GDM1 (cell line): ENCODE measurements around the gene PPP1R16B.

Experiments
- DNase-seq: peaks from one replicate; lab custom pipeline; 2025; lab: John Stamatoyannopoulos, UW

Gene PPP1R16B

DNA sequence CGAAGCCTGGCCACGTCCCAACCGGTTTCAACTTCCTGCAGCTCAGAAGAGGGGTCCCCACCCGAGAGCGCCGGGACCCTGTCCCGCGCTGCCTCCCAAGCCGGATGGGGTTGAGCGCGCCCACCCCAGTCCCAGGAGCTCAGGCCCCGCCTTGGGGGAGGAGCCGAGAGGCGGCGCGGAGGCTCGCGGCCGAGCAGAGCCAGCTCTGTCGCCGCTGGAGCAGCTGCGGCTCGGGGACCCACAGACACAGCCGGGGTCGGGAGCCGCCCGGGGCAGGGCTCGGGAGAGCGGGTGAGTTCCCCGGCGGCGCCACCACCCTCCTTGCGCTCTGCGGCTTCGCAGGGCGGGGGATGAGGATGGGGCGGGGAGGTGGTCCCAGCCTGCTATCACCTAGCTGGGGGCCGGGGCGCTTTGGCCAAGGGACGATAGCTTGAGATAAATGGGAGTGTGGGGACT is at the start of gene PPP1R16B:
TSS of gene PPP1R16B (plus strand) at position 196 of the 456 bp plus-strand sequence. CDS start 30,229 bp downstream, outside the sequence.
- peak; percentile 76 for DNase-seq

DNA sequence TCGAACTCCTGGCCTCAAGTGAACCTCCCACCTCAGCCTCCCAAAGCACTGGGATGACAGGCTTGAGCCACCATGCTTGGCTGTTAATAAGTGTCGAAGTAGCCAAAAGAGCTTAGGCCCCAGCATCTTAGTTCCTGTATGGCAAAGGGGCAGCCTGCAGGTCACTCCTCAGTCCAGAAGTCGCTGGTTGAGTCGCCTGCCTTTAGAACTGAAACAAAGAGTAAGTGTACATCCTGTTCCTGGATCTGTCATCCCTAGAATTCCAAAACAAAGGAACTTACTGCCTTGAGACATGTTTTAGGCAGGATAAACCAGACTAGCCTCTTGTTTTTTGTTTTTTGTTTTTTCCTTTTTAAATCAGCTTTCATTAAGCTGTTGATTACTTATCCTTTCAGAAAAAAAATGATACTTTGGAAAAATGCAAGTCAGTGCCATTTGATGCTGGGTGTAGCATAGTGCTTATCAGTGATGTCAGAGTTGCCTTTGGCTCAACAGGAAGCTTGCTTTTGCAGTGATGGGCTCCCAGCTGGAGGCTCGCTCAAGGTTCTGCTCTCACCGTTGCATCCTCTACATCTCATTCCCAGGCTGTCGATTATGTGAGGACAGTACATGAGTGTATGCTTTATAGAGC is 48.2 kb upstream of the PPP1R16B start:
- no peak for DNase-seq

DNA sequence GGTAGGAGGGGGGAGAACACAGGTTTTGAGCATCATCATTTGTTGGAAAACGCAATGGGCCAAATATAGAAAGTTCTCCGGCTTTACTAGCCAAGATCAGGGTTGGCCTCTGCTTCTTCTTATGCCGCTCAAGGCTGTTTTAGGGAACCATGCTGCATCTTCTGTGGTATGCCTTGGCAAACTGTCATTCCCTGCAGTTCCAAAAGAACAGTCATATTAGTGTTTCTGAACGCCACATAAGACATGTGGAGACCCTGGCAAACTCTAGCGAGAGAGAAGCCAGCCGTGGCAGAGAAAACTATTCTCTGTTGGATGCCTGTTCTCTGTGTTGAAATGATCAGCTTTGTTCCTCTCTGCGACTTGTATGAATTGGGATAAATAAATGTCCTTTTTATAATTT is 46.4 kb upstream of the PPP1R16B start:
- DNase-seq: no peak

DNA sequence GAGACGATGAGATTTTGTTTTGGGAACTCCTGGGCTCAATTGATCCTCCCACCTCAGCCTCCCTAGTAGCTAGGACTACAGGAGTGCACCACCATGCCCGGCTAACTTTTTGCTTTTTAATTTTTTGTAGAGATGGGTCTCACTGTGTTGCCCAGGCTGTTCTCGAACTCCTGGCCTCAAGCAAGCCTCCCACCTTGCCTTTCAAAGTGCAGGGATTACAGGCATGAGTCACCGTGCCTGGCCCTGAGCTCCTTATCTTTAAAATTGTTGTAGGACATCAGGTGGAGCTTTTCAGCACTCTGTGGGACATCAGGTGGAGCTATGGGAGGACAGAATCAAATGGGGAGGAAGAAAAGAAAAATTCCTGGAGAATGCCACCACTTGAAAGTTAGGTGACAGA is 44.5 kb upstream of the PPP1R16B start:
- no peak for DNase-seq

DNA sequence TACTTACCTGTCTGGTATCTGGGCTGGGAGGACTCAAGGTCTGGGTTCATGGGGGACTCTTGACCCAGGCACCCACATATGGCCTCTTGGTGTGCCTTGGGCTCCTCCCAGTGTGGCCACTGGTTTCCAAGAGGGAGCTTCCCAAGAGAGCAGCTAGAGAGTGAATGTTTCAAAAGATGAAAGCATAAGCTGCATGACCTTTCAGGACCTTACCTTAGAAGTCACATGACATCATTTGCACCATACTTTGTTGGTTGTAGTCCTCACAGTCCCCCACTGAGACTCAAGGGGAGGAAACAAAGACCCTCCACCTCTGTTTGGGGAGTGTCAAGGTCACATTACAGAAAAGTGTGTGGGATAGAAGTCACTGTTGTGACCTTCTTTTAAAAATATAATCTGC is 43.3 kb upstream of the PPP1R16B start:
- DNase-seq: no peak

DNA sequence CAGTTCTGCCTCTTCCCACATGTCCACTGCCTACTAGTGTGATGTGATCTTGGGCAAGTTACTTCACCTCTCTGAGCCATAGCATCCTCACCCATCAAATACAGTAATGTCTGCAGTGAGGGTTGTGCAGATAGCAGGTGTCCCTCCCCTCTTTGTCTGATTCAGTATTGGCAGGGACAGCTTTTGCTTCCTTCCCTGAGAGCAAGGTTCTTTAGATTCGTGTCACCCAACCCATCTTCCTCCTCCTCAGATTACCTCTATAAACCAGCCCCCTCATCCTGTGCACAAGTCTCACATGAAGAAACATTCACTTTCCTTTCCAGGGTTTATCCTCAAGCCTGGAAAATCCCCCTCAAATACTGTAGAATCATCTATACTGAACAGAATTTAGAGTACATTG is 41.9 kb upstream of the PPP1R16B start:
- no peak for DNase-seq

DNA sequence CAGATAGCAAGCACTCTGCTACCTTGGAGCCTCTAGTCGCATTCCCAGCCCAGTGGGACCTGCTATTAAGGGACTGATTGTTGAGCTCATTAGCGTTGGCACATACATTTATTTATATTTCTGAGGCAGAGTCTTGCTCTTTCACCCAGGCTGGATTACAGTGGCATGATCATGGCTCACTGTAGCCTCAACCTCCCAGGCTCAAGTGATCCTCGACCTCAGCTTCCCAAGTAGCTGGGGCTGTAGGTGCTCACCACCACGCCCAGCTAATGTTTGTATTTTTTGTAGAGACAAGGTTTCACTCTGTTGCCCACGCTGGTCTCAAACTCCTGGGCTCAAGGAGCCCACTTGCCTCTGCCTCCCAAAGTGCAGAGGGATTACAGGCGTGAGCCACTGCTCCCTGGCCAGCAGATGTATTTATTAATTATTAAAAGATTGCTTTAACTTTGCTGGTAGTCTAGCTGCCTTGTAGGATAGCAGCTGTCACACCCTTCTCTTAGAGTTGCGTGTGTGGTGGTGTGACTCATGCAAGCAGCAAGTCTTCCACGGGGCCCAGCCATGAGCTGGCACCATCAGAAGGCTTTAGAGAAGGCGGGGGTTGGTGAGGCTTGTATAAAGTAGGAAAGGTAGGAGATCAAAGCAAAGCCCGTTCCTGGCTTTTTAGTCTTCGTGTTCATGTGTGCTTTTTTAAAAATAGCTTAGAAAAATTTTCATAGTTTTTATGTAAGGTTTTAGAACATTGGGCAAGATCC is 40.8 kb upstream of the PPP1R16B start:
- DNase-seq: no peak

DNA sequence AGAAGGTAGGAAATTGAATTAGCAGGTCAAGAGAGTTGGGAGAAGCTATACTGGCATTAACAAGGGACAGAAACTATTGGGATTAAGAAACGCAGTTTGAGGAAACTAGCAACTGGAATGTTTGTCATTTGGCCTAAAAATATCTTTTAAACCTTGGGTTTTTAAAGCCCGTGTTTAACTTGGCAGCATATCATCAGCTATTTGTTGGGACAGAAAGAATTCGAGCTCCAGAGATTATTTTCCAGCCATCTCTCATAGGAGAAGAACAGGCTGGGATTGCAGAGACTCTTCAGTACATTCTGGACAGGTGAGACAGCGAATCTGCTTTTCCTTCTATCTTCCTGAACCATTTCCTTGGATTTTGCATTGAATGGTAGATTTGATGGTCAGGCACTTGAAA is 39.4 kb upstream of the PPP1R16B start:
- no peak for DNase-seq

DNA sequence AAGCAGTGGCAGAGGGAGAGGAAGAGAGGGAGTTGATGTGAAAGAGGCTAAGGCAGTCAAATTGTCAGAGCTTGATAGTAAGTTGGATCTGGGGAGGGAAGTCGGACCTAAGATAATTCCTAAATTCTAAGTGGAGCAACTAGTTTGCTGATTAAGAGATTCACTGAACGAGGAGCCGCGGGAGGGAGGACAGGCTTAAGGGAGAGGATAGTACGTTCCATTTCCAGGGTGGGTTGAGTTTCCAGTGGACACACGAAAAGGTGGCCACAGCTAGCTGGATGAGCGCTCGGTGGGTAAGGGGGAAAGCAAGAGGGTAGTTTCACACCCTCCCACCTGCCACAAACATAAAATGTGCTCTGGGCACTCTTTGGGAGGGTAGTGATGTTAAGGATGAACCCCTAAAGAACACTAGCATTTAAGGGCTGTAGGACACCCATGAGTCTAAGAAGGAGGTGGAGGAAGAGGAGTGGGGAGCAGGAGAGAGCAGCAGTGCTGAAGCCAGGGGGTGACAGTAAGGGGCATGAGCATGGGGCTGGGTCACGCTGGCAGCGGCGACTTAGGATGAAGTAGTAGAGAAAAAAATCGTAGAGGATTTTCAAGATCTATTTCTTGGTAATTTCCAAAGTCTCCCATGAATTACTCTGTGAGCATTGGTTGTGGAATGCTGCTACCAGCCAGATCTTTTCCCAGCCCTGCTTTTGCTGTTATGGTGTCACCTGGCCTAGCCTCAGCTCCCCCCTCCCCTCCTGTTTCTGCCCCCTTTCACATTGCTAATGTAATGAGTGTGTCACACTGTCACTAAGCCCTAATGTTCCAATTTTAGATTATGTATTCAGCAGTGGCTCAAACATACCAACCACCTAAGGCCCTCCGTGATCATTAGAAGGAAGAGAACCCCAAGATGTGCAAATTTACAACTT is 35.9 kb upstream of the PPP1R16B start:
- DNase-seq: no peak

DNA sequence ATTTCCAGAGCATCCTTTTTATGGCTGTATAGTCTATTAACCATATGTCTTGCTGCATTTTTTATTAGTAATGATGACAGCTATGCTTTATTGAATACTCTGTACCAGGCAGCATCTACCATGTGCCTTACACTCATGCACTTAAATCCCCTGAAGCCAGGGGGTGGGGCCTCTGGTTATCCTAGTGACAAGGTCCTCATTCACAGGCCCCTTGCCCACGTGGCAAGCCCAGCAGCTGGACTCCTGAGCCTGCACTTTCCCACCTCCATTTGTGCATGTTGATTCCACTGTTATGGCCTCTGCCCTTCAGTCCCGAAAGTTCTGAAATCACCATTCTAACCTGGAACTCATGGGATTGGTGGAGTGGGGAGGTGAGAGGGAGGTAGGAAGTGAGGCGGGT is 35.0 kb upstream of the PPP1R16B start:
- DNase-seq: no peak

DNA sequence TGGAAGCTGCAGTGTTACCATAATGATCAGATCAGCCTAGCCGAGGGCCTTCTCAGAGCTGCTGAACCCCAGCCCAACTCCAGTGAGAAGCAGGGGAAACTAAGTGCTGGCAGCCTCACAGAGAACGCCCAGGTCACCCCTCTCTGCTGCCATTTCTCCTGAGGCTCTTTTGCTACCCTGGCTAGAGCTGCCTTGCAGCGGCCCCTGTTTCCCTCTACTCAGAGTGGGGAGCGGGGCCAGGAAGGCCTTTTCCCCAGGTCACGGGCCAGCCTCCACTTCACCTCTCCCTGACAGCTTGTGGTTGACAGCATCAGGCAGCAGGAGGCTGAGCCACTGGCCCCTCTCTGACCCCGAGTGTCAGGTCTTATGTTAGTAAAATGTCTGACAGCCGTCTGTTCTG is 34.5 kb upstream of the PPP1R16B start:
- DNase-seq: no peak

DNA sequence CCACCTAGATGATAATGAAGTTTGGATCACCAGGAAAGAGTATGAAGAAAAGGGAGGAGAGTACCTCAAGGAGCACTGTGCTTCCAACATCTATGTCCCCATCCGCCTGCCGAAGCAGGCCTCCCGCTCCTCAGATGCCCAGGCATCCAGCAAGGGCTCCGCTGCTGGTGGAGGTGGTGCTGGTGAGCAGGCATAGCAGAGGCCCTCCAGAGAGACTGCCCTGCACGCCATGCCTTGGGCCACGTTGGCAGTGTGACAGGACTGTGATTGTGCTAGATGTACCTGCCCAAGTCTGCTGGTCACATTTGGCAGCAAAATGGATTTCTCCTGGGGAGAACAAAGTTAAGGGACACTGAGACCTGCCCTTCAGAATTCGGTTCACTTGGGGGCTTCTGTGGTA is 33.9 kb upstream of the PPP1R16B start:
- no peak for DNase-seq

DNA sequence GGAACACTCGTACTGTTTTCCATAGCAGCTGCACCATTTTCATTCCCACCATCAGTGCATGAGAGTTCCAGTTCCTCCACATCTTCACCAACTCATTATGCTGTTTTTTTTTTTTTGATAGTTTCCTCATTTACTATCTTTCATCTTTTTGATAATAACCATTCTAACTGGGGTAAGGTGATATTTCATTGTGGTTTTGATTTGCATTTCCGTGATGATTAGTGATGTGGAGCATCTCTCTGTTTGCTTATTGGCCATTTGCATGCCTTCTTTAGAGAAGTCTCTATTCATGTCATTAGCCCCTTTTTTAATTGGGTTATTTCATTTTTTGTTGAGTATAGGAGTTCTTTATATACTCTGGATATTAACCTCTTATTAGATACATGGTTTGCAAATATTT is 31.3 kb upstream of the PPP1R16B start:
- DNase-seq: no peak

DNA sequence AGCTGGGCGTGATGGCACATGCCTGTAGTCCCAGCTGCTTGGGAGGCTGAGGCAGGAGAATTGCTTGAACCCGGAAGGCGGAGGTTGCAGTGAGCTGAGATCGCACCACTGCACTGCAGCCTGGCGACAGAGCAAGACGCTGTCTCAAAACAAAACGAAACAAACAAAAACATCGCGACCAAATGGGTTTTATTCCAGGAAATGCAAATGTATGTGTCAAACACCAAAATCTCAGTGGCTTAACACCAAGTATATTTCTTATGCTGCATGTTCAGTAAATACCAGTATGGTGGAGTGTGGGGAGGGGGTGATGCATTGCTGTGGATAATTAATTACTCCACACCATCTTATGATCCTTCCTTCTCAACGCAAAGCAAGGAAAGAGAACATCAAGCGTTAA is 29.1 kb upstream of the PPP1R16B start:
- no peak for DNase-seq

DNA sequence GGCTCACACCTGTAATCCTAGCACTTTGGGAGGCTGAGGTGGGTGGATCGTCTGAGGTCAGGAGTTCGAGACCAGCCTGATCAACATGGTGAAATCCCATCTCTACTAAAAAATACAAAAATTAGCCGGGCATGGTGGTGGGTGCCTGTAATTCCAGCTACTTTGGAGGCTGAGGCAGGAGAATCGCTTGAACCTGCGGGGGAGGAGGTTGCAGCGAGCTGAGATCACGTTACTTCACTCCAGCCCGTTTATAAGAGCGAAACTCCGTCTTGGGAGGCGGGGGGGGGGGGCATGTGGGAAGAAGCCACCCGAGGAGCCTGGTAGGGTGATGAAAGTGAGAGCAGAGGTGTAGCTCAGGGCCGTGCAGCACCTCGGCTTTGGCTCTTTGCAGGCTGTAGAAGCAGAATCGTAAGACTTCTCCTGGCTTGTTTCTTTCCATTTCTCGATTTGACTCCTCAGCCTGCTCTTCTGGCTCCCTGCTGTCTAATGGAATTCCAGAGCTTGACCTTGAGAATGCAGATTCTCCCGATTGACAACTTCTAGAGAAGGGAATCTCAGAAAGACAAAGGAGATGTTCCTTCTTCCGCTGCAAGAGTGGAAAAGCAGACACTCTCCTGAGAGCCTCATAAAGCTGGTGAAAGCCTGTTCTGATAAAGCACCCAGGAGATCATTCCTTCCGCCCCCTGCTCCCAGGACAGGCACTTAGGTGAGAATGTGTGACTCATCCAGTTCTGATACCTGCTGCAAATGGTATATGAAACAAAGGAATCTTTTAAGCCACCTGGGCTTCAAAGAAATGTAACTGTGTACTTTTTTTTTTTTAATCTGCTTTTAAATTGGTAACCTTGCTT is 26.0 kb upstream of the PPP1R16B start:
- no peak for DNase-seq

DNA sequence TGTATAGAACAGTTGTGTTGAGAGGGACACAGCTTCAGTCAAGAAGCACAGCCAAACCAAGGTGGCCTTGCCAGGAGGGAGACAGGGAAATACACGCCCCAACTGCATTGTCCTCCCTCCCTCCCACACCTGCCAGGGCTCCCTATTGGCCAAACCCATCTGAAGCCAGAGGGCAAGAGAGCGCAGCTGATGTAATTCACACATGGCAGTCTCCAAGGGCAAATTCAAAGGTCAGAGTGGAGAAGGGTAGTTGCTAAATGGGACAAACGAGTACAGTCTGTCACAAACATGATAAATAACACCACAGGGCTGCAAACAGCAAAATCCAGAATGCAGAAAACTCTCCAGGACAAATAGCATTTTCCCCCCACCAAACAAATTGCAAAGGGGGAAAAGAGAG is 23.2 kb upstream of the PPP1R16B start:
- no peak for DNase-seq

DNA sequence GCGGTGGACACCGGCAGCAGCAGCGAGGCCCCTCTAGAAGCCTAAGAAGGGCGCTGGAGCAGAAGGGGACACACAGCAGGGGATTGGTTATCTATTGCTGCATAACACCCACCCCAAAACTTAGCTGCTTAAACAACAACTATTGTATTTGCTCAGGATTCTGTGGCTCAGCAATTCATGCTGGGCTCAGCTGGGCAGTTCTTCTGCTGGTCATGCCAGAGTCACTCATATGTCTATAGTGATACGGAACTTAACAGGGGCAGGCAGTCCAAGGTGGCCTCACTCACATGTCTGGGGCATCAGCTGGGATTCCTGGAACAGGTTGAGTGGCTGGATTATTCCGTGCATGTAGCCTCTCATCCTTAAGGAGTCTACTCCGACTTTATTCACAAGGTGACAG is 17.6 kb upstream of the PPP1R16B start:
- DNase-seq: no peak

DNA sequence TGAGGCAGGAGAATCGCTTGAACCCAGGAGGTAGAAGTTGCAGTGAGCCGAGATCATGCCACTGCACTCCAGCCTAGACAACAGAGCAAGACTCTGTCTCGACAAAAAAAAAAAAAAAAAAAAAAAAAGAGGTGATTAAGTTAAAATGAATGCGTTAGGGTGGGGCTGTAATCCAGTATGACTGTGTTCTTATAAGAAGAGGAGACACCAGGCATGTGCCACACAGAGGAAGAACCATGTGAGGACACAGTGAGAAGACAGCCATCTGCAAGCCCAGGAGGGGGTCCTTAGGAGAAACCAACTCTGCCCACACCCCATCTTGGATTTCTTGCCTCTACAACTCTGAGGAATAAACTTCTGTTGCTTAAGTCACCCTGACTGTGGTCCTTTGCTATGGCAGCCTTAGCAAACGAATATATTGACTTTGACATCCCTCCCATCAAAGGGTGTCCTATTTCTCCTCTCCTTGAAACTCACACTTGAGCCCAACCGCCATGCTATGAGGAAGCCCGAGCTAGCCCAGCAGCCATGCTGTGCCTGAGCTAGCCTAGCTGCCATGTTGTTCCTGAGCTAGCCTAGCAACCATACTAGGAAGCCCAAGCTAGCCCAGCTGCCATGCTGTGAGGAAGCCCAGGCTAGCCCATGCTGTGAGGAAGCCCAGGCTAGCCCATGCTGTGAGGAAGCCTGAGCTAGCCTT is 15.8 kb upstream of the PPP1R16B start:
- DNase-seq: no peak

DNA sequence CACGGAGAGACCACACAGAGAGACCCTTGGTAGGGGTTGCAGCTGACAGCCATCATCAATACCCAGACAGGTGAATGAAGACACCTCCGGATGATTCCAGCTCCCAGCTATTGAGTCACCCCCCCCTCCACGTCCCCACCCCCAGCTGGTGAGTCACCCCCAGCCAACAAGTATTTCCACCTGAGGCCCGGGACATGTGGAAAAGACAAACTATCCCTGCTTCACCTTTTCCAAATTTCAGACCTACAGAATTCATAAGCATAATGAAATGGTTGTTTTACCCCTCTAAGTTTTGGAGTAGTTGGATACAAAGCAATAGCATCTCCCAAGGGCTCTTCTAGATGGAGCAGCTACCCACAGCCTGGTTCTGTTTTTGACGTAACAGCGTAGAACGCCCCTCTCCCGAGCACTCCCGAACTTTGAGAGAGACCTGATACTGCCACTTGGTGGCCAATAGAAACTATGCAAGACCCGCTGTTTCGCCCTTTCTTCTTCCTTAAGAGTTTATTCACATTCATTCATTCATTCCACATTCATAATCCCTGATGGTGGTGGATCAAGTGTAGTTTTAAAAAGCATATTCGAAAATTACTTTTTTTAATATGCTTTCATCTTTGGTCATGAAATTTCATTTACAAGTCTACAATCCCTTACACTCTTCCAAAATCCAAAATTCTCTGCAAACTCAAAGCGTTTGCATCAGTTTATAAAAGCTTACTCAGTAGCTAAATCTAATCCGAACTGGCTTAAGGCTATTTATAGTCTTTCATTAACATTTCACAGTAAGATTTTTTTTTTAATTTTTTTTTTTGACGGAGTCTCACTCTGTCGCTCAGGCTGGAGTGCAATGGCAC is 15.1 kb upstream of the PPP1R16B start:
- peak; percentile 24 for DNase-seq

DNA sequence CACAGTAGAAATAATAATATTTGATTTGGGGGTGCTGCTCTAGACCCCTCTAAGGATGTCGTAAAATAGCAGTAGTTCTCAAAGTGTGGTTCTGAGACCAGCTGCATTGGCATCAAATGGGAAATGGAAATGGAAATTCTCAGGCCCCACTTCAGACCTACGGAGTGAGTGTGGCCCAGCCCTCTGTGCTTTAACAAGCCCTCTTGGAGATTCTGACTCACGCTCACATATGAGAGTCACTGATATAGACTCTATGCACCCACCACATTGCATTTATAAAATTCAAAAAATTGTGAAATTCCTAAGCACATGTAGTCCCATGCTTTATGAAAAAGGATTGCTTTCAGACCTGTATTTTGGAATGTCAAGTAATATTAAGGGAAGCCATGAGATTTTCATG is 14.2 kb upstream of the PPP1R16B start:
- no peak for DNase-seq
